Spinal cord (tissue), 10 donors: ENCODE results near the gene NET1. TPM values are rescaled to one million over a fixed set of nuclear protein-coding genes. Genes with fewer than 3 reads are reported as not detected.

Source experiments
- DNase-seq, 6 donors: peaks; one replicate each; pipeline versions ENCODE4 v3.0.0 to v3.0.0-alpha.2; 2013 to 2015; ENCODE audit warnings: low spot score in 6 of 6, low read depth in 4 of 6
- H3K27ac ChIP-seq: one replicate; pipeline ENCODE4 v1.5.1; 2013; ENCODE audit warnings: low read depth, low read length, control low read depth
- H3K27me3 ChIP-seq: one replicate; pipeline ENCODE4 v1.6.1; 2013; ENCODE audit warnings: low read length; ENCODE audit not compliant: control insufficient read depth, insufficient read depth
- H3K36me3 ChIP-seq: one replicate; pipeline ENCODE4 v1.6.1; 2013; ENCODE audit warnings: low read length; ENCODE audit not compliant: control insufficient read depth, insufficient read depth
- H3K4me1 ChIP-seq: one replicate; pipeline ENCODE4 v1.6.1; 2013; ENCODE audit warnings: low read length; ENCODE audit not compliant: control insufficient read depth, insufficient read depth
- H3K4me3 ChIP-seq: one replicate; pipeline ENCODE4 v1.5.1; 2013; ENCODE audit warnings: low read depth, low read length, control low read depth
- H3K9me3 ChIP-seq: one replicate; pipeline ENCODE4 v1.6.1; 2013; ENCODE audit warnings: low read length; ENCODE audit not compliant: control insufficient read depth, insufficient read depth
- WGBS: methylation state at CpG from one replicate; pipeline ENCODE4 v1.1.5; 2013; ENCODE audit warnings: missing lambda C conversion rate; ENCODE audit not compliant: insufficient coverage; 5-methylcytosine and 5-hydroxymethylcytosine counted together
- polyA plus RNA-seq, 2 donors: library from polyadenylated mRNA; unstranded; fragments of 120-200 nt; gene quantifications; one replicate each; pipeline ENCODE4 v1.2.1, GENCODE V29; 2013; ENCODE audit not compliant: insufficient read length in 2 of 2
- total RNA-seq, 2 donors: library from RNA; depleted of rRNA in 1 of 2; stranded (reverse); fragments of 120-200 nt in 1 of 2; fragments of >200 nt in 1 of 2; gene quantifications; one replicate each; pipeline versions ENCODE4 v1.2.3 to v1.2.4, GENCODE V29; 2013 to 2014
- donor health status: healthy.

NET1 gene
- total and polyA plus RNA-seq, 4 donors, result 32.4 to 190 (median 77.8) TPM

- DNase-seq, result no peak
- H3K4me1 ChIP-seq, result no peaks in the 10 kb centered on the region
- WGBS, result 93% methylated on average over 15 of the region's 25 CpGs
- H3K27me3 ChIP-seq, result no peaks in the 10 kb centered on the region
- no peak overlapping the region for H3K4me3 ChIP-seq
- H3K36me3 ChIP-seq, result no peaks in the 10 kb centered on the region
- H3K9me3 ChIP-seq, result no peaks in the 10 kb centered on the region
- H3K27ac ChIP-seq, result no peak overlapping the region
Observed at GRCh38 chr10:5496261-5497250, 84.2 kb downstream of the NET1 start.

GRCh38 chr10:5497289-5497688 lies 84.9 kb downstream of the NET1 start:
- no peaks in the 10 kb centered on the region for H3K27me3 ChIP-seq
- DNase-seq, result no peak
- no peaks in the 10 kb centered on the region for H3K9me3 ChIP-seq
- H3K4me3 ChIP-seq, result no peak overlapping the region
- H3K36me3 ChIP-seq, result no peaks in the 10 kb centered on the region
- peaks cover 2% of the 10 kb centered on the region for H3K4me1 ChIP-seq
- H3K27ac ChIP-seq, result no peak overlapping the region
- 87% methylated on average over 6 of the region's 6 CpGs for WGBS

GRCh38 chr10:5497948-5498730 lies 85.8 kb downstream of the NET1 start:
- H3K4me3 ChIP-seq, result no peak overlapping the region
- no peaks in the 10 kb centered on the region for H3K9me3 ChIP-seq
- 91% methylated on average over 14 of the region's 19 CpGs for WGBS
- no peak for DNase-seq
- peaks cover 2% of the 10 kb centered on the region for H3K4me1 ChIP-seq
- no peaks in the 10 kb centered on the region for H3K36me3 ChIP-seq
- no peaks in the 10 kb centered on the region for H3K27me3 ChIP-seq
- no peak overlapping the region for H3K27ac ChIP-seq

- H3K4me3 ChIP-seq, result no peak overlapping the region
- no peak for DNase-seq
- peaks cover 2% of the 10 kb centered on the region for H3K4me1 ChIP-seq
- H3K27ac ChIP-seq, result no peak overlapping the region
- 94% methylated on average over 61 of the region's 61 CpGs for WGBS
- no peaks in the 10 kb centered on the region for H3K36me3 ChIP-seq
- no peaks in the 10 kb centered on the region for H3K27me3 ChIP-seq
- no peaks in the 10 kb centered on the region for H3K9me3 ChIP-seq
Observed at GRCh38 chr10:5498791-5499492, 86.6 kb downstream of the NET1 start.

GRCh38 chr10:5499493-5500140 lies 87.3 kb downstream of the NET1 start, which contains the start of gene CALML5:
TSS of gene CALML5 (minus strand) at chr10:5499570. CDS start at chr10:5499438, 132 bp downstream.
- no peak for DNase-seq

GRCh38 chr10:5500162-5500670 lies 87.9 kb downstream of the NET1 start:
- Histone ChIP-seq H3K9me3 (no peaks in the 10 kb centered on the region), H3K36me3 (no peaks in the 10 kb centered on the region), H3K27ac (no peak overlapping the region), H3K27me3 (no peaks in the 10 kb centered on the region), H3K4me3 (no peak overlapping the region), H3K4me1 (peaks cover 2% of the 10 kb centered on the region)
- 96% methylated on average over 6 of the region's 7 CpGs for WGBS
- DNase-seq, result no peak

More at GRCh38 chr10:5499493-5500140, 87.3 kb downstream of the NET1 start, which contains the start of gene CALML5:
- Histone ChIP-seq H3K27me3 (no peaks in the 10 kb centered on the region), H3K4me1 (peaks cover 2% of the 10 kb centered on the region), H3K9me3 (no peaks in the 10 kb centered on the region), H3K4me3 (no peak within 1 kb of the TSS), H3K27ac (no peak within 1 kb of the TSS), H3K36me3 (no peaks in the 10 kb centered on the region)
- 85% methylated on average over 9 of the region's 10 CpGs for WGBS

GRCh38 chr10:5500910-5501309 lies 88.6 kb downstream of the NET1 start:
- Histone ChIP-seq H3K27ac (no peak overlapping the region), H3K9me3 (no peaks in the 10 kb centered on the region), H3K36me3 (no peaks in the 10 kb centered on the region), H3K4me3 (no peak overlapping the region), H3K27me3 (no peaks in the 10 kb centered on the region), H3K4me1 (peaks cover 2% of the 10 kb centered on the region)
- WGBS, result 65% methylated on average over 2 of the region's 5 CpGs
- DNase-seq, result no peak

- no peak overlapping the region for H3K4me3 ChIP-seq
- H3K4me1 ChIP-seq, result peaks cover 2% of the 10 kb centered on the region
- no peaks in the 10 kb centered on the region for H3K36me3 ChIP-seq
- no peak overlapping the region for H3K27ac ChIP-seq
- DNase-seq, result no peak
- 75% methylated on average over 12 of the region's 12 CpGs for WGBS
- H3K9me3 ChIP-seq, result no peaks in the 10 kb centered on the region
- H3K27me3 ChIP-seq, result no peaks in the 10 kb centered on the region
Observed at GRCh38 chr10:5502061-5502521, 89.7 kb downstream of the NET1 start.
